Prostate gland (tissue), 2 donors: ENCODE results near the gene PDCD7. TPM values are rescaled to one million over a fixed set of nuclear protein-coding genes. Genes with fewer than 3 reads are reported as not detected.

Experiments used
- DNase-seq: peaks from one replicate; pipeline ENCODE4 v3.0.0-alpha.2; 2019; ENCODE audit warnings: low spot score
- H3K27ac ChIP-seq, 2 donors: fragments of 200-600 bp; sonication (generic); 2 replicates each; pipeline ENCODE4 v1.5.1; 2017 to 2019
- H3K27me3 ChIP-seq: fragments of 200-600 bp; sonication (generic); replicated peaks from 2 replicates; pipeline ENCODE4 v1.5.1; 2019; ENCODE audit not compliant: insufficient read depth
- H3K36me3 ChIP-seq, 2 donors: fragments of 200-600 bp; sonication (generic); 1 replicate in 1 of 2; 2 replicates in 1 of 2; pipeline versions ENCODE4 v1.5.1 to v1.8.1; 2017 to 2019
- H3K4me1 ChIP-seq: fragments of 200-600 bp; sonication (generic); replicated peaks from 2 replicates; pipeline ENCODE4 v1.5.1; 2019
- H3K4me3 ChIP-seq, 2 donors: fragments of 200-600 bp; sonication (generic); 2 replicates each; pipeline ENCODE4 v1.5.1; 2017 to 2019
- H3K9me3 ChIP-seq: fragments of 200-600 bp; sonication (generic); 2 replicates; pipeline ENCODE4 v1.5.1; 2017
- CTCF ChIP-seq, 4 experiments: fragments of 200-600 bp in 2 of 4; fragments of 450-650 bp in 2 of 4; sonication (generic) in 2 of 4; IDR thresholded peaks; 1 replicate in 3 of 4; 2 replicates in 1 of 4; pipeline ENCODE4 v1.5.1; 2016 to 2019; ENCODE audit warnings: antibody characterized with exemption in 4 of 4, mild to moderate bottlenecking in 2 of 4, moderate library complexity in 2 of 4
- POLR2A ChIP-seq: fragments of 450-650 bp; IDR thresholded peaks from one replicate; pipeline ENCODE4 v1.6.1; 2016; ENCODE audit warnings: antibody characterized with exemption, mild to moderate bottlenecking
- POLR2AphosphoS5 ChIP-seq: sonication (generic); formaldehyde crosslinking; IDR thresholded peaks from one replicate; pipeline ENCODE4 v1.6.1; 2017; ENCODE audit warnings: antibody characterized with exemption
- WGBS: methylation state at CpG from one replicate; pipeline ENCODE4 v1.1.5; 2018; 5-methylcytosine and 5-hydroxymethylcytosine counted together
- intact Hi-C: fragments of 100-400 bp; cut with DNase I; formaldehyde crosslinking; loops from one replicate; pipeline ENCODE4 v1.14.2; 2022
- total RNA-seq, 2 donors: library from RNA; depleted of rRNA; stranded (reverse); fragments of >200 nt; gene quantifications; one replicate each; pipeline ENCODE4 v1.1.0, GENCODE V29; 2016

PDCD7 gene
- total RNA-seq, 2 donors from 2014 or later, result 30.8 to 43.6 TPM

- no peaks in the 10 kb centered on the region for H3K9me3 ChIP-seq
These were observed 41.5 kb downstream of the PDCD7 start for GRCh38 chr15:65091946-65092770.

GRCh38 chr15:65089206-65089824, 44.3 kb downstream of the PDCD7 start:
- TF ChIP-seq POLR2A (no peak), CTCF (IDR thresholded peaks at IDR 0.05) (no peak), POLR2AphosphoS5 (no peak)
- DNase-seq, result no peak
- Histone ChIP-seq H3K9me3 (no peaks in the 10 kb centered on the region), H3K27ac (peak overlapping the region; percentile 87 to 88), H3K27me3 (no peaks in the 10 kb centered on the region), H3K4me1 (no peaks in the 10 kb centered on the region), H3K36me3 (no peaks in the 10 kb centered on the region), H3K4me3 (no peak overlapping the region)
- intact Hi-C loops, result no loop called here
- WGBS, result 46% methylated on average over 5 of the region's 5 CpGs

More at GRCh38 chr15:65091946-65092770, 41.5 kb downstream of the PDCD7 start:
- no peaks in the 10 kb centered on the region for H3K36me3 ChIP-seq
- peak overlapping the region in 1 of 2 donors; percentile 17 for H3K27ac ChIP-seq
- WGBS, result 59% methylated on average over 12 of the region's 12 CpGs
- H3K4me3 ChIP-seq, result no peak overlapping the region
- H3K27me3 ChIP-seq, result no peaks in the 10 kb centered on the region
- DNase-seq, result no peak
- TF ChIP-seq POLR2AphosphoS5 (no peak), CTCF (IDR thresholded peaks at IDR 0.05) (no peak), POLR2A (no peak)
- intact Hi-C loops, result no loop called here
- H3K4me1 ChIP-seq, result no peaks in the 10 kb centered on the region

GRCh38 chr15:65088643-65089021, 45.0 kb downstream of the PDCD7 start:
- TF ChIP-seq POLR2AphosphoS5 (no peak), POLR2A (no peak), CTCF (IDR thresholded peaks at IDR 0.05) (no peak)
- peak overlapping the region; percentile 87 to 88 for H3K27ac ChIP-seq
- intact Hi-C loops, result no loop called here
- WGBS, result 27% methylated on average over 6 of the region's 6 CpGs
- no peaks in the 10 kb centered on the region for H3K36me3 ChIP-seq
- H3K4me3 ChIP-seq, result no peak overlapping the region
- H3K9me3 ChIP-seq, result no peaks in the 10 kb centered on the region
- H3K4me1 ChIP-seq, result no peaks in the 10 kb centered on the region
- no peak for DNase-seq
- no peaks in the 10 kb centered on the region for H3K27me3 ChIP-seq

GRCh38 chr15:65087873-65088642, 45.5 kb downstream of the PDCD7 start:
- 16% methylated on average over 12 of the region's 13 CpGs for WGBS
- no peaks in the 10 kb centered on the region for H3K36me3 ChIP-seq
- TF ChIP-seq POLR2AphosphoS5 (peak; percentile 86), CTCF (IDR thresholded peaks at IDR 0.05) (no peak)
- H3K27me3 ChIP-seq, result no peaks in the 10 kb centered on the region
- intact Hi-C loops, result no loop called here
- peak overlapping the region; percentile 87 to 88 for H3K27ac ChIP-seq
- no peak overlapping the region for H3K4me3 ChIP-seq
- no peaks in the 10 kb centered on the region for H3K4me1 ChIP-seq
- no peaks in the 10 kb centered on the region for H3K9me3 ChIP-seq
- DNase-seq, result peak; percentile 85
